ENCODE results near the gene MAGEF1. TPM values are rescaled to one million over a fixed set of nuclear protein-coding genes. Genes with fewer than 3 reads are reported as not detected.

The MAGEF1 gene
- total and polyA plus RNA-seq, 10 of the 15 experiments (the other 5 are each of a cell fraction or from before 2014, with no cell fraction given): 2.3 to 62.2 (median 27.1) TPM

DNA sequence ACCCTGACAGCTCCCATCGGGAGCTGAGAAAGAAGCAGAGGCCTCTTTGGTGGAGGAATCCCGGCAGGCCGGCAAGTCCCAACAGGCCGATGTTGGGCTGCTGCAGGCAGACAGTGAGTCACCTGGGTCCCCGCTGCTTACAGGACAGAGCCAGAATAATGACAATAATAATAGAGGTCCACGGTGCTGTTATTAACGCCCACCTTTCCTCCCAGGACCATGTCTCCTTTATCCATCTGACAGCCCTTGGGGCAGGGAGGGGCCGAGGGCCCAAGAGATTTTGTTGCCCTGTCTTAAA lies 29.3 kb upstream of the MAGEF1 start (continued):
- no peak for TF ChIP-seq ATF7 (IDR thresholded peaks at IDR 0.05; ENCODE audit: low read depth)
- TF ChIP-seq ATF2 (IDR thresholded peaks at IDR 0.05; ENCODE audit: low read length): no peak
- no peak for TF ChIP-seq ZNF217 (IDR thresholded peaks at IDR 0.05)
- TF ChIP-seq NFXL1 (IDR thresholded peaks at IDR 0.05; ENCODE audit: borderline replicate concordance): no peak
- no peak for TF ChIP-seq ASH2L (IDR thresholded peaks at IDR 0.05; ENCODE audit: borderline replicate concordance, low read depth)
- TF ChIP-seq SMC3 (IDR thresholded peaks at IDR 0.05; ENCODE audit: borderline replicate concordance, low read length): no peak
- TF ChIP-seq NR2C2 (IDR thresholded peaks at IDR 0.05; ENCODE audit: borderline replicate concordance, control insufficient read depth, insufficient read length, low read depth): no peak
- no peak for TF ChIP-seq HDGF (IDR thresholded peaks at IDR 0.05)
- TF ChIP-seq MTA3 (IDR thresholded peaks at IDR 0.05; ENCODE audit: borderline replicate concordance, low read length): no peak
- TF ChIP-seq, protein P1, sequence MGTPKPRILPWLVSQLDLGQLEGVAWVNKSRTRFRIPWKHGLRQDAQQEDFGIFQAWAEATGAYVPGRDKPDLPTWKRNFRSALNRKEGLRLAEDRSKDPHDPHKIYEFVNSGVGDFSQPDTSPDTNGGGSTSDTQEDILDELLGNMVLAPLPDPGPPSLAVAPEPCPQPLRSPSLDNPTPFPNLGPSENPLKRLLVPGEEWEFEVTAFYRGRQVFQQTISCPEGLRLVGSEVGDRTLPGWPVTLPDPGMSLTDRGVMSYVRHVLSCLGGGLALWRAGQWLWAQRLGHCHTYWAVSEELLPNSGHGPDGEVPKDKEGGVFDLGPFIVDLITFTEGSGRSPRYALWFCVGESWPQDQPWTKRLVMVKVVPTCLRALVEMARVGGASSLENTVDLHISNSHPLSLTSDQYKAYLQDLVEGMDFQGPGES (IDR thresholded peaks at IDR 0.05): no peak

DNA sequence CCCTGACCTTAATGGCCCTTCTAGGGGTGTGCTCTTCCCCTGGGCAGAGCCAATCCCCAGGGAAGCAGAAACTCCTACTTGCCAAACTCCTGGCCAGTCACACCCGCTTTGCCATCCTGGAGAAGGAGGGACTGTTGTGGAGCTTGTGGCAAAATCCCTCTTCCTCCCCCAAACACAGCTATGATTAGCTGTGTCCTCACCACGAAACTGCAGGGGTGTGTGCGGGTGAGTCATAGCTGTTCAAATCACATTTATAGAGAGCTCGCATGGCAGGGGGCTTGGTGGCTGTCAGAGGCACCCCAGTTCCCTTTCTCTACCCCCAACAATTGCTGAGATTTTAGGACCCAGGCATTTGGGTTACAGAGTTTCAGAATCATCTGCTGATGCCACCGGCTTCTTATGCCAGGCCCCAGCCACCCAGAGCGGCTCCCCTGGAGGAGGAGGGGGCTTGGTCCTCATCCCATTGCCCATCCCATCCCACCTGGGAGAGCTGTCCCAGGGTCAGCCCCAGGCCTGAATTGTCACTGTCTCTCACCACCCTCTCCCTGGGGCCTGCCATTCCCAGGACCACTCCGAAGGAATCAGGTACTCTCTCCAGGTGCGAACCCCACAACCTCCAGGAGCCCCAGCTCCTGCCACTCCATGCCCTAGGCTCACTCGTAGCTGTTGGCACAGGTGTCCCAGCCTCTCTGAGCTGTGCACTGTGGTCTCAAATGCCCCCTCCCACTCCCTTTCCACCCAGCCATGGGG lies 28.8 kb upstream of the MAGEF1 start:
- in situ Hi-C loops (cut with MboI): no loop called here
- CTCF ChIA-PET: interaction anchor here (0.6 to 1.3 kb wide), 2 partner anchors 11 to 19 kb away, joined by 3 to 4 read pairs; no protein-coding TSS in a partner anchor
- BruUV-seq (replicated peaks): no TSS peak
- Histone ChIP-seq H2AFZ (ENCODE audit: control insufficient read depth, low read depth, low read length) (no peak overlapping the region), H3K36me3 (ENCODE audit: control insufficient read depth in 2 of 2, insufficient read depth in 2 of 2, low read length in 1 of 2) (no peaks in the 10 kb centered on the region), H3K9me3 (replicated peaks; ENCODE audit: control insufficient read depth, insufficient read depth, low read length) (no peaks in the 10 kb centered on the region), H3K27ac (ENCODE audit: control insufficient read depth, insufficient read depth) (no peak overlapping the region), H3K4me2 (ENCODE audit: control insufficient read depth, insufficient read depth) (no peak overlapping the region), H3K27me3 (replicated peaks in 1 of 2; ENCODE audit: control insufficient read depth in 2 of 2, insufficient read depth in 2 of 2, low read length in 1 of 2) (peaks cover 0 to 3% of the 10 kb centered on the region in 2 experiments; a peak in 1 of 4 replicates), H3K79me2 (ENCODE audit: control insufficient read depth, insufficient read depth, low read length) (no peaks in the 10 kb centered on the region), H3K9ac (ENCODE audit: control insufficient read depth, insufficient read depth, low read length) (no peak overlapping the region), H4K20me1 (ENCODE audit: control insufficient read depth, insufficient read depth) (no peaks in the 10 kb centered on the region), H3K4me3 (no peak overlapping the region), H3K4me1 (ENCODE audit: control insufficient read depth, insufficient read depth, low read length) (no peaks in the 10 kb centered on the region)
- POLR2A ChIA-PET: no interaction called here
- no peak for DNase-seq (ENCODE audit: low read depth, low spot score)
- SMC1A ChIA-PET (ENCODE audit: uncharacterized antibody, unreplicated experiment): interaction anchor here (1.1 kb wide), 1 partner anchor 17 kb away, joined by 3 read pairs; no protein-coding TSS in a partner anchor
- no peak for FAIRE-seq
- ATAC-seq: peak; percentile 52; the same call in 2 of the 3 replicates
- 57% methylated on average over 9 of the region's 9 CpGs for WGBS (ENCODE audit: insufficient coverage, insufficient replicate concordance, low lambda C conversion rate, missing lambda C conversion rate)
- TF ChIP-seq NRF1 (conservative IDR thresholded peaks at IDR 0.05; ENCODE audit: low read depth, low read length) (no peak), EED (IDR thresholded peaks at IDR 0.05; ENCODE audit: low read depth) (peak; percentile 57), RUNX3 (IDR thresholded peaks at IDR 0.05; ENCODE audit: low read length) (peak; percentile 33; the same call in 1 of the 2 replicates)
- RAD21 ChIA-PET (ENCODE audit: unreplicated experiment): no interaction called here
- intact Hi-C loops (cut with micrococcal nuclease; ENCODE audit: unreplicated experiment): no loop called here

All from GM12878 (cell line).